HCT116 (cell line): ENCODE results near the gene CIART.

Experiments used
- ATF3 ChIP-seq: IDR thresholded peaks from 2 replicates; pipeline ENCODE4 v1.6.1; 2012
- EGR1 ChIP-seq: IDR thresholded peaks from 2 replicates; pipeline ENCODE4 v1.6.1; 2012; ENCODE audit warnings: low read depth
- JUND ChIP-seq: IDR thresholded peaks from 2 replicates; pipeline ENCODE4 v1.6.1; 2012
- POLR2A ChIP-seq: IDR thresholded peaks from 2 replicates; pipeline ENCODE4 v1.7.0; 2011; ENCODE audit warnings: borderline replicate concordance; ENCODE audit not compliant: insufficient read depth, insufficient read length; ENCODE audit errors: extremely low read depth
- RAD21 ChIP-seq: IDR thresholded peaks from 2 replicates; pipeline ENCODE4 v1.6.1; 2012; ENCODE audit warnings: low read depth, mild to moderate bottlenecking
- TF ChIP-seq, protein P1 (sequence below), 3 experiments: fragments of 200-600 bp in 1 of 3; sonication (generic) in 1 of 3; IDR thresholded peaks in 2 of 3; conservative IDR thresholded peaks in 1 of 3; 2 replicates each; pipeline ENCODE4 v1.5.1; 2012 to 2017; ENCODE audit warnings: low read depth in 2 of 3, low read length in 2 of 3, antibody characterized with exemption in 1 of 3, borderline replicate concordance in 1 of 3, control low read depth in 1 of 3, mild to moderate bottlenecking in 1 of 3, mixed read lengths in 1 of 3, mixed run types in 1 of 3, moderate library complexity in 1 of 3; ENCODE audit not compliant: insufficient read depth in 1 of 3

- TF ChIP-seq RAD21 (no peak), JUND (no peak), POLR2A (no peak), ATF3 (no peak), EGR1 (no peak)
- TF ChIP-seq, protein P1, sequence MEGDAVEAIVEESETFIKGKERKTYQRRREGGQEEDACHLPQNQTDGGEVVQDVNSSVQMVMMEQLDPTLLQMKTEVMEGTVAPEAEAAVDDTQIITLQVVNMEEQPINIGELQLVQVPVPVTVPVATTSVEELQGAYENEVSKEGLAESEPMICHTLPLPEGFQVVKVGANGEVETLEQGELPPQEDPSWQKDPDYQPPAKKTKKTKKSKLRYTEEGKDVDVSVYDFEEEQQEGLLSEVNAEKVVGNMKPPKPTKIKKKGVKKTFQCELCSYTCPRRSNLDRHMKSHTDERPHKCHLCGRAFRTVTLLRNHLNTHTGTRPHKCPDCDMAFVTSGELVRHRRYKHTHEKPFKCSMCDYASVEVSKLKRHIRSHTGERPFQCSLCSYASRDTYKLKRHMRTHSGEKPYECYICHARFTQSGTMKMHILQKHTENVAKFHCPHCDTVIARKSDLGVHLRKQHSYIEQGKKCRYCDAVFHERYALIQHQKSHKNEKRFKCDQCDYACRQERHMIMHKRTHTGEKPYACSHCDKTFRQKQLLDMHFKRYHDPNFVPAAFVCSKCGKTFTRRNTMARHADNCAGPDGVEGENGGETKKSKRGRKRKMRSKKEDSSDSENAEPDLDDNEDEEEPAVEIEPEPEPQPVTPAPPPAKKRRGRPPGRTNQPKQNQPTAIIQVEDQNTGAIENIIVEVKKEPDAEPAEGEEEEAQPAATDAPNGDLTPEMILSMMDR (IDR thresholded peaks at IDR 0.05 in 2 of 3, conservative IDR thresholded peaks at IDR 0.05 in 1 of 3; ENCODE audit: borderline replicate concordance in 1 of 3, insufficient read depth in 1 of 3, low read depth in 2 of 3, low read length in 2 of 3) = no peak
Measured at GRCh38 chr1:150259217-150259616, 23.1 kb upstream of the CIART start.
